Thyroid gland (tissue), 4 donors: Measurements from ENCODE around the gene FAM124B.

Experiments
- POLR2A ChIP-seq, 2 donors: fragments of 450-650 bp; IDR thresholded peaks; one replicate each; pipeline ENCODE4 v1.6.1; 2017; ENCODE audit warnings: antibody characterized with exemption in 2 of 2, mild to moderate bottlenecking in 2 of 2, moderate library complexity in 1 of 2
- TF ChIP-seq, protein P1 (sequence below), 6 experiments: fragments of 200-600 bp in 3 of 6; fragments of 450-650 bp in 3 of 6; sonication (generic) in 3 of 6; IDR thresholded peaks; one replicate each; pipeline ENCODE4 v1.5.1; 2016 to 2019; ENCODE audit warnings: antibody characterized with exemption in 6 of 6, mild to moderate bottlenecking in 2 of 6, inconsistent platforms in 1 of 6, moderate library complexity in 1 of 6

DNA sequence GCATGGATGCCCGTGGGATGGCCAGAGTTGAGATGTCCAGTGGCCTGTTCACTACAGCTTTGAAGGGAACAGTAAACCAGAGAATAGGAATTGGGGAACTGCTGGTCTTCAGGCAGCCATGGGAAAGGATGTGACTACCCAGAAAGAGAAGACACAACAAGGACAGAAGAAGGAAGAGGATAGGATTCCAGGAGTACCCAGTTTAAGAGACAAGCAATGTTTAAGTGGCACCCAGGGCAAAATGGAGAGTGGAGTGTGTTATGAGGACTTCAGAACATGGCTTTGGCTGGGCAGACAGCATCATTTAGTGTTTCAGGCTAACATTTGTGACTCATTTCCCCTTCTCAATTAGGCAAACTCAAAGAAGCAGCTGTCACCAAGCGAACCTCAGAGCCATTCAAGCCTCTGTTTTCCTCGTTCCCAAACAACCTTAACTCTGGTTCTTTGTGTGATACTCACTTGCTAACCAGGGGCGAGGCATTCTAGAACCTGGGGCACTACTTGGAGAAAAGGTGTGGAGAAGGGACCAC, 4.0 kb upstream of the FAM124B start:
- TF ChIP-seq, protein P1, sequence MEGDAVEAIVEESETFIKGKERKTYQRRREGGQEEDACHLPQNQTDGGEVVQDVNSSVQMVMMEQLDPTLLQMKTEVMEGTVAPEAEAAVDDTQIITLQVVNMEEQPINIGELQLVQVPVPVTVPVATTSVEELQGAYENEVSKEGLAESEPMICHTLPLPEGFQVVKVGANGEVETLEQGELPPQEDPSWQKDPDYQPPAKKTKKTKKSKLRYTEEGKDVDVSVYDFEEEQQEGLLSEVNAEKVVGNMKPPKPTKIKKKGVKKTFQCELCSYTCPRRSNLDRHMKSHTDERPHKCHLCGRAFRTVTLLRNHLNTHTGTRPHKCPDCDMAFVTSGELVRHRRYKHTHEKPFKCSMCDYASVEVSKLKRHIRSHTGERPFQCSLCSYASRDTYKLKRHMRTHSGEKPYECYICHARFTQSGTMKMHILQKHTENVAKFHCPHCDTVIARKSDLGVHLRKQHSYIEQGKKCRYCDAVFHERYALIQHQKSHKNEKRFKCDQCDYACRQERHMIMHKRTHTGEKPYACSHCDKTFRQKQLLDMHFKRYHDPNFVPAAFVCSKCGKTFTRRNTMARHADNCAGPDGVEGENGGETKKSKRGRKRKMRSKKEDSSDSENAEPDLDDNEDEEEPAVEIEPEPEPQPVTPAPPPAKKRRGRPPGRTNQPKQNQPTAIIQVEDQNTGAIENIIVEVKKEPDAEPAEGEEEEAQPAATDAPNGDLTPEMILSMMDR (IDR thresholded peaks at IDR 0.05), result no peak
- TF ChIP-seq POLR2A (IDR thresholded peaks at IDR 0.05), result no peak
